Measurements from ENCODE around the gene ATOX1.

DNA sequence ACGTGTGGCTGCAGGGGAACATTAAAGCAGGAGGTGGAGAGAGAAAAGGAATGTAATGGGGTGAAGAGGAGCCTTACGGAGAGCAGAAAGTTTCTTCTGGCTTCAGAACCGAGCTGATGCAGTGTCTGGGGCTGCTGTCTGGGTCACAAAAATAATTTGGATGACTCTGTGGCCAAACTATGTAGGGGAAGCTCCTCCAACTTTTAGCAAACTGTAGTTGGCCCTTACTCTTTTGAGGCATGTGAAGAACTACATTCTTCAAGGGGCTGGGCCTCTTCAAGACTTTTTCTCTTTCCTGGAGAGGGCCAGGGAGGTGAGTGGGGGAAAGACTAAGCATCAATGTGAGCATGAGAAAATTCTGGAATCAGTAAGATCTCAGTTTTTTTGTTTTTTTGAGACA lies 39.8 kb downstream of the ATOX1 start:
- TF ChIP-seq POLR2A (IDR thresholded peaks at IDR 0.05) (no peak), CTCF (IDR thresholded peaks at IDR 0.05) (no peak)
